AG04449 (cell line): Measurements from ENCODE around the gene PRICKLE2.

ENCODE experiments used
- CTCF ChIA-PET: fragments of 350-600 bp; formaldehyde crosslinking; extraction: SDS; loops from one replicate; lab custom pipeline; 2021; ENCODE audit warnings: antibody characterized with exemption; lab: Yijun Ruan, JAX
- POLR2A ChIA-PET: fragments of 400-600, 350-600 bp; formaldehyde crosslinking; extraction: SDS; loops from one replicate; lab custom pipeline; 2020; ENCODE audit warnings: antibody characterized with exemption, inconsistent platforms; lab: Yijun Ruan, JAX
- DNase-seq: peaks from one replicate; pipeline ENCODE4 v3.0.0-alpha.2; 2010; ENCODE audit warnings: low read depth, low spot score
- H3K4me3 ChIP-seq: 2 replicates; pipeline ENCODE4 v1.5.1; 2011; ENCODE audit warnings: low read depth, mild to moderate bottlenecking, control low read depth, low read length
- TF ChIP-seq, protein P1 (sequence below): IDR thresholded peaks from one replicate; pipeline ENCODE4 v1.5.1; 2011; ENCODE audit warnings: mild to moderate bottlenecking, moderate library complexity, low read length, control low read depth, inconsistent platforms; ENCODE audit not compliant: insufficient read depth; ENCODE audit errors: missing control alignments

The PRICKLE2 gene

GRCh38 chr3:64179860-64180259, 45.4 kb downstream of the PRICKLE2 start:
- CTCF ChIA-PET, result interaction anchor here (0.9 to 1.8 kb wide), 2 partner anchors 11 to 17 kb away, joined by 4 to 6 read pairs; no protein-coding TSS in a partner anchor

DNA sequence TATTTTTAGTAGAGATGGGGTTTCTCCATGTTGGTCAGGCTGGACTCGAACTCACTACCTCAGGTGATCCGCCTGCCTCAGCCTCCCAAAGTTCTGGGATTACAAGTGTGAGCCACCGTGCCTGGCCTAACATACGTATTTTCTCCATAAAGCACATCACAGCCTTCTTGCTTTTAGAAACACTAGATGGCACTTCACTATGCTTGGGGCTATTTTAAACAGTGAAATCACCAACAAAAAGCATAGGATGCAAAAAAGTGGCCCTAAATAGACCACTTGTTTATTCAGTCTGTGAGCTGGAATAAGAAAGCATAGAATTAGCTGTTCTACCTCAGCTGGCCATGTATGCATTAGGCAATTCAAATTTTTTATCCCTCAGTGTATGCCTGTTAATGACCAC, 46.0 kb downstream of the PRICKLE2 start:
- ChIA-PET POLR2A (no interaction called here), CTCF (interaction anchor here (0.9 to 1.8 kb wide), 2 partner anchors 10 to 17 kb away, joined by 4 to 6 read pairs; no protein-coding TSS in a partner anchor)
- no peak overlapping the region for H3K4me3 ChIP-seq
- TF ChIP-seq, protein P1, sequence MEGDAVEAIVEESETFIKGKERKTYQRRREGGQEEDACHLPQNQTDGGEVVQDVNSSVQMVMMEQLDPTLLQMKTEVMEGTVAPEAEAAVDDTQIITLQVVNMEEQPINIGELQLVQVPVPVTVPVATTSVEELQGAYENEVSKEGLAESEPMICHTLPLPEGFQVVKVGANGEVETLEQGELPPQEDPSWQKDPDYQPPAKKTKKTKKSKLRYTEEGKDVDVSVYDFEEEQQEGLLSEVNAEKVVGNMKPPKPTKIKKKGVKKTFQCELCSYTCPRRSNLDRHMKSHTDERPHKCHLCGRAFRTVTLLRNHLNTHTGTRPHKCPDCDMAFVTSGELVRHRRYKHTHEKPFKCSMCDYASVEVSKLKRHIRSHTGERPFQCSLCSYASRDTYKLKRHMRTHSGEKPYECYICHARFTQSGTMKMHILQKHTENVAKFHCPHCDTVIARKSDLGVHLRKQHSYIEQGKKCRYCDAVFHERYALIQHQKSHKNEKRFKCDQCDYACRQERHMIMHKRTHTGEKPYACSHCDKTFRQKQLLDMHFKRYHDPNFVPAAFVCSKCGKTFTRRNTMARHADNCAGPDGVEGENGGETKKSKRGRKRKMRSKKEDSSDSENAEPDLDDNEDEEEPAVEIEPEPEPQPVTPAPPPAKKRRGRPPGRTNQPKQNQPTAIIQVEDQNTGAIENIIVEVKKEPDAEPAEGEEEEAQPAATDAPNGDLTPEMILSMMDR, result no peak
- no peak for DNase-seq

More at GRCh38 chr3:64179860-64180259, 45.4 kb downstream of the PRICKLE2 start:
- TF ChIP-seq, protein P1, result no peak
- no peak overlapping the region for H3K4me3 ChIP-seq
- POLR2A ChIA-PET, result no interaction called here
- peak; percentile 61 for DNase-seq

- DNase-seq, result no peak
- no peak overlapping the region for H3K4me3 ChIP-seq
- TF ChIP-seq, protein P1, result no peak
- ChIA-PET POLR2A (no interaction called here), CTCF (interaction anchor here (1.0 kb wide), 1 partner anchor 8 kb away, joined by 3 read pairs; no protein-coding TSS in a partner anchor)
Observed at GRCh38 chr3:64178419-64178818, 46.8 kb downstream of the PRICKLE2 start.

GRCh38 chr3:64176461-64176996, 48.7 kb downstream of the PRICKLE2 start:
- no peak for DNase-seq
- ChIA-PET POLR2A (interaction anchor here (0.8 kb wide), 1 partner anchor 253 kb away, joined by 4 read pairs; no protein-coding TSS in a partner anchor), CTCF (interaction anchor here (1.0 kb wide), 2 partner anchors 11 to 45 kb away, joined by 3 read pairs; no protein-coding TSS in a partner anchor)
- no peak overlapping the region for H3K4me3 ChIP-seq
- TF ChIP-seq, protein P1, result no peak

DNA sequence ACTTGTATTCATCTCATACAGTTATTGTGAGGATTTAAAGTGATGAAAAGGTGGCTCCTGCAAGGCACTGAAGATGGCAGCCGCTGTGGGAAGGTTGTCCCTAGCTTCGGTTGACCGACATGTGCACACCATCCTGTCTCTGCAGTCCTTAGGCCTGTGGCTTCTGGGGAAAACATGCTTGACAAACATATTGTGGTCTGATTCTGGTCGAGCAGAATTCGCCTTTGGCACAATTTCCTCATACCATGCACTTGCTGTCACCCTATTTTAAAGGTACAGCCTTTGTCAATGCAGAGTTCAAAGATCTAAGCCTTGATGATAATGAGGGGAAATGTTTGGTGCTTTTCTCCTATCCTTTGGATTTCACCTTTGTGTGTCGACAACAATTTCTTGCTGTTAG, 50.9 kb downstream of the PRICKLE2 start:
- ChIA-PET CTCF (no interaction called here), POLR2A (no interaction called here)
- TF ChIP-seq, protein P1, result no peak
- H3K4me3 ChIP-seq, result no peak overlapping the region
- DNase-seq, result no peak

DNA sequence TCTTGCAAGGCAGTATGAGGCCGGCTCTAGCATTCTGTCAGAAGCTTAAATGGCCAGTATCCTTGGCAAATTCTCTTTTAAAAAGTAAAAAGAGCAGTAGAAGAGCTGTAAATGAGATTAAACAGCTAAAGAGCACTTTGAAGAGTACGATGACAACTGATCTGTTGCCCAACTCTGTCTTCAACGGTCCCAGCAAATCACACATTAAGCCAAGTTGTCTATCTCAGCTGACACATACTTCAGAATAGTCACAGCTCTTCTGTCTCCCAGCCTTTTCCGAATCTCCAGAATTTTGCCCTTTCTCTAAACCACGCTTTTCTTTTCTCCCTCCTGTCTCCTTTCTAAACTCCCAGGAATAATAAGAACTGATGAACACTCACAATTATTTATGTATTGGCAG, 51.7 kb downstream of the PRICKLE2 start:
- ChIA-PET CTCF (interaction anchor here (0.9 to 1.3 kb wide), 2 partner anchors 12 to 14 kb away, joined by 3 read pairs; no protein-coding TSS in a partner anchor), POLR2A (no interaction called here)
- no peak overlapping the region for H3K4me3 ChIP-seq
- TF ChIP-seq, protein P1, result no peak
- DNase-seq, result no peak
